Pancreas (tissue), 10 donors: Measurements from ENCODE around the gene EFCAB8. TPM values are rescaled to one million over a fixed set of nuclear protein-coding genes. Genes with fewer than 3 reads are reported as not detected.

ENCODE experiments used
- ATAC-seq, 4 donors: fragments of 200-7000 bp; cut with Tn5 transposase; one replicate each; pipeline versions ENCODE4 v1.8.0 to v1.9.1; 2020; ENCODE audit warnings: mild to moderate bottlenecking in 4 of 4, moderate library complexity in 4 of 4
- DNase-seq, 6 donors: peaks; one replicate each; pipeline ENCODE4 v3.0.0-alpha.2; 2020
- FAIRE-seq: peaks from 2 replicates; lab custom pipeline; 2012; peaks lifted over from hg19 to GRCh38; lab: Jason Lieb, UNC
- H3K27ac ChIP-seq, 4 donors: fragments of 200-600 bp; sonication (generic); 1 replicate in 3 of 4; 2 replicates in 1 of 4; pipeline versions ENCODE4 v1.5.0 to v1.8.0; 2020
- H3K27me3 ChIP-seq, 4 donors: fragments of 200-600 bp; one replicate each; pipeline ENCODE4 v1.8.0; 2021
- H3K36me3 ChIP-seq, 3 donors: fragments of 200-600 bp; sonication (generic) in 1 of 3; one replicate each; pipeline versions ENCODE4 v1.5.0 to v1.8.0; 2020 to 2021
- H3K4me1 ChIP-seq, 3 donors: fragments of 200-600 bp; one replicate each; pipeline ENCODE4 v1.8.0; 2021
- H3K4me3 ChIP-seq, 4 donors: fragments of 200-600 bp; sonication (generic) in 2 of 4; one replicate each; pipeline versions ENCODE4 v1.5.0 to v1.8.0; 2020 to 2021
- H3K9me3 ChIP-seq, 4 donors: fragments of 200-600 bp; one replicate each; pipeline ENCODE4 v1.8.0; 2021
- CTCF ChIP-seq, 4 donors: fragments of 200-600 bp; sonication (generic) in 3 of 4; IDR thresholded peaks; one replicate each; pipeline versions ENCODE4 v1.5.0 to v1.8.0; 2021; ENCODE audit warnings: antibody characterized with exemption in 4 of 4
- WGBS, 2 donors: extraction: QIAGEN DNeasy Blood & Tissue Kit; methylation state at CpG; one replicate each; pipeline ENCODE4 v1.1.7; 2013; 5-methylcytosine and 5-hydroxymethylcytosine counted together
- intact Hi-C, 3 donors: fragments of 100-400 bp; cut with DNase I; formaldehyde crosslinking; loops; one replicate each; pipeline versions ENCODE4 v1.11.1 to v1.14.2; 2022
- polyA plus RNA-seq, 2 donors: library from polyadenylated mRNA; stranded (reverse); fragments of 200-250 nt; gene quantifications; one replicate each; pipeline ENCODE4 v1.2.3, GENCODE V29; 2013
- total RNA-seq, 6 donors: library from RNA; stranded (reverse); fragmentation: NEBNext Ultra II Directional in 4 of 6; extraction: Animal tissue kit (Norgen Biotek cat#: 25700) in 4 of 6; gene quantifications; one replicate each; pipeline versions ENCODE4 v1.2.1 to v1.2.4, GENCODE V29; 2021 to 2023
- donor health status: healthy with polysubstance abuse.
- donor health status: DM: no; HTN: no; CAD: no; lungs with moderate emphysema.
- donor health status: DM: no; HTN: no; CAD: no.
- donor health status: control.
- donor health status: control.
- donor health status: Bipolar disorder and iron deficiency.
- donor health status: DM: yes; HTN: yes; CAD: no.
- donor health status: DM: no; HTN: no; CAD: no.
- donor health status: DM: no; HTN: no; CAD: no.
- donor health status: DM: yes; HTN: yes; CAD: no.

EFCAB8 gene
- total and polyA plus RNA-seq, 8 donors: 0.12 to 0.35 (median 0.19) TPM; not detected in 1

- FAIRE-seq: no peak
- 66 to 67% methylated on average over 8 of the region's 8 CpGs for WGBS, 2 donors
Measured at GRCh38 chr20:32991792-32992641, 133.3 kb downstream of the EFCAB8 start.

GRCh38 chr20:32993496-32994050 is 134.8 kb downstream of the EFCAB8 start:
- Histone ChIP-seq H3K9me3 (no peaks in the 10 kb centered on the region), H3K4me3 (no peak overlapping the region), H3K4me1 (no peaks in the 10 kb centered on the region), H3K27me3 (no peaks in the 10 kb centered on the region), H3K27ac (no peak overlapping the region), H3K36me3 (no peaks in the 10 kb centered on the region)
- FAIRE-seq (no peak), DNase-seq (no peak), ATAC-seq (no peak)
- WGBS, 2 donors: 67 to 68% methylated on average over 8 of the region's 8 CpGs
- TF ChIP-seq CTCF (IDR thresholded peaks at IDR 0.05): no peak
- intact Hi-C loops: no loop called here

More at GRCh38 chr20:32991792-32992641, 133.3 kb downstream of the EFCAB8 start:
- no peaks in the 10 kb centered on the region for H3K36me3 ChIP-seq
- intact Hi-C loops: no loop called here
- TF ChIP-seq CTCF (IDR thresholded peaks at IDR 0.05): no peak
- no peak overlapping the region for H3K4me3 ChIP-seq
- no peak for ATAC-seq
- no peaks in the 10 kb centered on the region for H3K4me1 ChIP-seq
- no peak for DNase-seq
- H3K27ac ChIP-seq: no peak overlapping the region
- H3K27me3 ChIP-seq: no peaks in the 10 kb centered on the region
- H3K9me3 ChIP-seq: no peaks in the 10 kb centered on the region

- H3K4me3 ChIP-seq: no peak overlapping the region
- H3K27me3 ChIP-seq: no peaks in the 10 kb centered on the region
- FAIRE-seq (no peak), DNase-seq (no peak), ATAC-seq (no peak)
- intact Hi-C loops: no loop called here
- H3K4me1 ChIP-seq: no peaks in the 10 kb centered on the region
- no peaks in the 10 kb centered on the region for H3K36me3 ChIP-seq
- TF ChIP-seq CTCF (IDR thresholded peaks at IDR 0.05): no peak
- no peak overlapping the region for H3K27ac ChIP-seq
- H3K9me3 ChIP-seq: no peaks in the 10 kb centered on the region
Measured at GRCh38 chr20:32995802-32996201, 137.1 kb downstream of the EFCAB8 start.

GRCh38 chr20:32997431-32997830 is 138.7 kb downstream of the EFCAB8 start:
- WGBS, 2 donors: 47 to 59% methylated on average over 2 of the region's 2 CpGs
- intact Hi-C loops: no loop called here
- no peaks in the 10 kb centered on the region for H3K4me1 ChIP-seq
- TF ChIP-seq CTCF (IDR thresholded peaks at IDR 0.05): no peak
- H3K27ac ChIP-seq: no peak overlapping the region
- no peak for DNase-seq
- no peaks in the 10 kb centered on the region for H3K9me3 ChIP-seq
- no peak for ATAC-seq
- no peak overlapping the region for H3K4me3 ChIP-seq
- no peak for FAIRE-seq
- H3K27me3 ChIP-seq: no peaks in the 10 kb centered on the region
- H3K36me3 ChIP-seq: no peaks in the 10 kb centered on the region
